Left forelimb (tissue), 1 donor: Measurements from ENCODE around the gene EIF2S3.
"Not testable (repeated sequence)": the region's sequence is repeated elsewhere in the genome, so short reads cannot be mapped to it uniquely, and the experiment has no call there.

Experiments used
- DNase-seq: peaks from one replicate; pipeline ENCODE4 v3.0.0-alpha.2; 2018; ENCODE audit warnings: low spot score

Gene EIF2S3

GRCh38 chrX:24050522-24051318, 4.0 kb upstream of the EIF2S3 start:
- not testable (repeated sequence) for DNase-seq

DNA sequence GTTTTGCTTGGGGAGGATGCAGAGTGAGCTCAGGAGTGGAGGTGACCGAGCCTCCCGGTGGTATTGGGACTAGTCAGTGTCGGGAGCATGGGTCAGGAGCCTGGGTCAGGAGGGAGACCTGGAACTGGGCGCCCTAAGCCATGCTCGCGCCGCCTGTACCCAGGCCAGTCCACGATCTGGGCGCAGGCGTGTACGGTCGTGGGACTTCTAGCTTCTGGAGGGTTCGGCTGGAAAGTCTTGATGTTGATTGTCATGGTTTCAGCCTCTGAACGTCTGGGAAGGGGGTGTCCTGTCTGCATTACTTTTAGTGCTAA, 244 bp downstream of the EIF2S3 start:
- no peak for DNase-seq

- no peak for DNase-seq
Measured at GRCh38 chrX:24063488-24063887, 8.7 kb downstream of the EIF2S3 start.

GRCh38 chrX:24069877-24070276, 15.1 kb downstream of the EIF2S3 start:
- DNase-seq, result no peak

DNA sequence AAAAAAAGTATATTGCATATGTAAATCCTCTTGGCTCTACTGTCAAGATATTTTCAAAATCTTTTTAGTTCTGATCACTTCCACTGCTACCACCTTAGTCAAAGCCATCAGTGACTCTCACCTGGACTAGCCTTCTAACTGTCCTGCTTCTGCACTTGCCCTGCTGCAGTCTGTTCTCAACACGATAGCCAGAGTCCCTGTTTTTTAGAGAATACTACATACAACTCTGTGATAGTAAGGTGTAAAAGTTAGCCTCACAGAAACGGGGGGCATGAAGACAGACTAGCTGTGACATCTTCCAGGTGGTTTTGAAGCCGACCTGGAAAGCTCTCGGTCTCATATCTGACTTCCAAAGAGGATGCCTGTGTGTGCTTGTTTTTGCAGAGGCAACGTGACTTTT, 24.7 kb downstream of the EIF2S3 start:
- no peak for DNase-seq

DNA sequence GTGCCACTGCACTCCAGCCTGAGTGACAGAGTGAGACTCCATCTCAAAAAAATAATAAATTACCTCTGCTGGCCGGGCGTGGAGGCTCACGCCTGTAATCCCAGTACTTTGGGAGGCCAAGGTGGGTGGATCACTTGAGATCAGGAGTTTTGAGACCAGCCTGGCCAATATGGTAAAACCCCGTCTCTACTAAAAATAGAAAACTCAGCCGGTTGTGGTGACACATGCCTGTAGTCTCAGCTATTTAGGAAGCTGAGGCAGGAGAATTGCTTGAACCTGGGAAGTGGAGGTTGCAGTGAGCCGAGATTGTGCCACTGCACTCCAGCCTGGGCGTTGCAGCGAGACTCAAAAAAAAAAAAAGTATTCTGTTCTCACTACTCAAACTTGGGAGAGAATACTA, 25.5 kb downstream of the EIF2S3 start:
- not testable (repeated sequence) for DNase-seq

- no peak for DNase-seq
Measured at GRCh38 chrX:24080704-24081103, 25.9 kb downstream of the EIF2S3 start.

- DNase-seq, result no peak
Measured at GRCh38 chrX:24081661-24082154, 27.0 kb downstream of the EIF2S3 start.

GRCh38 chrX:24082447-24082846, 27.7 kb downstream of the EIF2S3 start:
- no peak for DNase-seq

DNA sequence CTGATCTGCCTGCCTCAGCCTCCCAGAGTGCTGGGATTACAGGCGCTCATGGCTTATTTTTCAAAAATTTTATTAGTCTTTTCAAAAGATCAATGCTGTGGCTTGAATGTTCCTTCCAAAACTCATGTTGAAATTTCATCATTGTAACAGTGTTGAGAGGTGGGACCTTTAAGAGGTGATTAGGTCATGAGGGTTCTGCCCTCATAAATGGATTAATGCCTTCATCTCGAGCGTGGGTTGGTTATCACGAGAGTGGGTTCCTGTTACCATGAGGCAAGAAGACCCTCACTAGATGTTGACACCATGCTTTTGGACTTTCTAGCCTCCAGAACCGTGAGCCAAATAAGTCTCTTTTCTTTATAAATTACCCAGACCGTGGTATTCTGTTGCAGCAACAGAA, 30.3 kb downstream of the EIF2S3 start:
- no peak for DNase-seq

GRCh38 chrX:24090300-24091200, 35.8 kb downstream of the EIF2S3 start:
- DNase-seq, result no peak

DNA sequence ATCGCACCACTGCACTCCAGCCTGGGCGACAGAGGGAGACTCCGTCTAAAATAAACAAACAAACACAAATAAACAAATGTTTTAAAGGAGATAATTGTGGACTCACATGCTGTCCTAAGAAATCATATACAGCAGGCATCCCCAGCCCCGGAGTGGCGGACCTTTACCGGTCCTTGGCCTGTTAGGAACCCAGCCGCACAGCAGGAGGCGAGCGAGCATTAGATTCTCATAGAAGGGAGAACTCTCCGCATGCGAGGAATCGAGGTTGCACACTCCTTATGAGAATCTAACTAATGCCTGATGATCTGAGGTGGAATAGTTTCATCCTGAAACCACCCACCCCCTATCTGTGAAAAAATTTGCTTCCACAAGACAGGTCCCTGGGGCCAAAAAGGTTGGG, 39.0 kb downstream of the EIF2S3 start:
- DNase-seq, result no peak

GRCh38 chrX:24097741-24098260, 43.0 kb downstream of the EIF2S3 start:
- DNase-seq, result no peak

- no peak for DNase-seq
Measured at GRCh38 chrX:24098932-24099331, 44.2 kb downstream of the EIF2S3 start.

GRCh38 chrX:24099394-24099793, 44.6 kb downstream of the EIF2S3 start:
- DNase-seq, result no peak

- no peak for DNase-seq
Measured at GRCh38 chrX:24100713-24101112, 46.0 kb downstream of the EIF2S3 start.

- DNase-seq, result no peak
Measured at GRCh38 chrX:24110069-24110468, 55.3 kb downstream of the EIF2S3 start.

GRCh38 chrX:24113181-24113580, 58.4 kb downstream of the EIF2S3 start:
- no peak for DNase-seq

DNA sequence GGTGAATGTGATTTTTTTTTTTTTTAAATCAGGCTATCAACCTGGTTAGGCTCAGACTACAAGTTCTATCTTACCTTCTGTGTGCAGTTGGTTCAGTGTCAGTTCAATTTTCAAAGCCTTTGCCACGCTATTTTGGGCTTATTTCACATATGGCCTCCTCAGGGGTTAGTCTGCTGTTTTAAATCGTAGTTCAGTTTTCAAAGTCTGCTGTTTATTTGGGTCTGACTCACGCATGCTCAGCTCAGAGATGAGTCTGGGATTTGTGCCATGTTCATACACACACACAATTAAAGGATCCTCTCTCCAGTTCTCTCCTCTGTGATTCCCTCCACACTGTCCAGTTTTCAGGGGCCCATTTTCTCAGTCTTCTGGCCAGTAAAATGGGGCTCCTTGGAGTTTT, 62.5 kb downstream of the EIF2S3 start:
- no peak for DNase-seq

DNA sequence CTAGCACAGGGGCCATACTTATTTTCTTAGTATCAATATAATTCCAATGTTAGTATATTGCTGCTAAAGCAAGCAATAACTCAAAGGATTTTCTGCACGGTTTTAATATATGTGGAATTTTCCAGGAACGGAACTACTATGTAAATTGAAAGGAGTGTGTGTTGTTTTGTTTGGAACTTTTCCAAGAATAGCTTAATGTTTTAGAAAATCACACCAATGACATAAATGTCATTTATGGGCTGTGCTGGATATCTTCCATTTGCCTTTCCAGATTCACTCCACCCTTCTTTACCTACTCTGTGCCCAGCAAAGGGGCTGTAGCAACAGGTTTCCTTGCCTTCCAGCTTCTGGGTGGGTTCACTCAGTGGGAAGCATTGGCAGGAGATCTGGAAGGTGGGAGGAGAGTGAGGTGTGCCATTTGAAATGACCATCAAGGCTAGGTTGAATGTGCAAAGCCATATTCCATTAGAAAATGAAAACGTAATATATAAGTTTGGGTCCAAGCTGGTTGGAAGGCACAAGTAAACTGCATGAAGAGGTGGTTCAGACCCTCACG, 69.6 kb downstream of the EIF2S3 start:
- DNase-seq, result no peak

GRCh38 chrX:24125028-24125612, 70.4 kb downstream of the EIF2S3 start:
- no peak for DNase-seq
